GM18867 (cell line): ENCODE results near the gene HBG2.
"Not testable (repeated sequence)": the region's sequence is repeated elsewhere in the genome, so short reads cannot be mapped to it uniquely, and the experiment has no call there.

Source experiments
- ATAC-seq: cut with Tn5 transposase; IDR thresholded peaks from one replicate; pipeline ENCODE4 v1.9.1; 2021; ENCODE audit warnings: mild to moderate bottlenecking, moderate library complexity; ENCODE audit not compliant: unreplicated experiment

Gene HBG2

GRCh38 chr11:5282628-5283027, 28.0 kb upstream of the HBG2 start:
- ATAC-seq, result no peak

GRCh38 chr11:5281596-5281995, 27.0 kb upstream of the HBG2 start:
- no peak for ATAC-seq

GRCh38 chr11:5280582-5281102, 26.1 kb upstream of the HBG2 start:
- peak; percentile 91 for ATAC-seq

- ATAC-seq, result no peak
Measured at GRCh38 chr11:5279471-5280090, 25.0 kb upstream of the HBG2 start.

GRCh38 chr11:5277807-5278382, 23.3 kb upstream of the HBG2 start:
- ATAC-seq, result peak; percentile 60

- ATAC-seq, result no peak
Measured at GRCh38 chr11:5276697-5277096, 22.1 kb upstream of the HBG2 start.

- ATAC-seq, result no peak
Measured at GRCh38 chr11:5275369-5276110, 21.0 kb upstream of the HBG2 start.

- no peak for ATAC-seq
Measured at GRCh38 chr11:5274395-5274794, 19.8 kb upstream of the HBG2 start.

GRCh38 chr11:5272395-5273017, 17.9 kb upstream of the HBG2 start:
- ATAC-seq, result peak; percentile 74

- no peak for ATAC-seq
Measured at GRCh38 chr11:5269715-5270147, 15.2 kb upstream of the HBG2 start, which contains the start of gene HBE1. HBE1 (minus strand) TSS chr11:5269945; CDS start chr11:5269890, 55 bp downstream.

GRCh38 chr11:5267033-5267563, 12.5 kb upstream of the HBG2 start:
- ATAC-seq, result no peak

- no peak for ATAC-seq
Measured at GRCh38 chr11:5266609-5267008, 12.0 kb upstream of the HBG2 start.

GRCh38 chr11:5265832-5266231, 11.3 kb upstream of the HBG2 start:
- no peak for ATAC-seq

- no peak for ATAC-seq
Measured at GRCh38 chr11:5258543-5259262, 4.1 kb upstream of the HBG2 start.

GRCh38 chr11:5257296-5257695, 2.7 kb upstream of the HBG2 start:
- no peak for ATAC-seq

- ATAC-seq, result not testable (repeated sequence)
Measured at GRCh38 chr11:5254023-5254422, 558 bp downstream of the HBG2 start.

- not testable (repeated sequence) for ATAC-seq
Measured at GRCh38 chr11:5253440-5253839, 1.1 kb downstream of the HBG2 start.

- no peak for ATAC-seq
Measured at GRCh38 chr11:5252919-5253265, 1.7 kb downstream of the HBG2 start.

GRCh38 chr11:5252192-5252918, 2.2 kb downstream of the HBG2 start:
- ATAC-seq, result no peak

GRCh38 chr11:5251746-5252145, 2.8 kb downstream of the HBG2 start:
- ATAC-seq, result no peak
